Naive thymus-derived CD8-positive, alpha-beta T cell (primary cell): ENCODE measurements around the gene RARB. TPM values are rescaled to one million over a fixed set of nuclear protein-coding genes. Genes with fewer than 3 reads are reported as not detected.

Experiments
- ATAC-seq, 2 donors: fragments of 150-1000 bp; cut with Tn5 transposase in 1 of 2; sonication (Bioruptor Pico), chemical (Tn5 transposase) in 1 of 2; 1 replicate in 1 of 2; 2 replicates in 1 of 2; pipeline ENCODE4 v1.10.0; 2021; ENCODE audit warnings: mild to moderate bottlenecking in 2 of 2, moderate library complexity in 2 of 2
- POLR2A ChIA-PET: fragments of 350-600 bp; sonication (Branson Sonifier 250); formaldehyde crosslinking; loops from one replicate; lab custom pipeline; 2021; ENCODE audit warnings: antibody characterized with exemption; lab: Charles Lee
- DNase-seq, 10 donors: peaks; one replicate each; pipeline versions ENCODE4 v3.0.0 to v3.0.0-alpha.2; 2020 to 2022
- H3K27ac Mint-ChIP-seq, 10 donors: one replicate each; pipeline ENCODE4 v1.8.0; 2020 to 2022; ENCODE audit warnings: mild to moderate bottlenecking in 10 of 10, mixed read lengths in 10 of 10, moderate library complexity in 4 of 10, inconsistent platforms in 1 of 10
- H3K27me3 Mint-ChIP-seq, 5 donors: one replicate each; pipeline ENCODE4 v1.8.0; 2021 to 2022; ENCODE audit warnings: mixed read lengths in 5 of 5
- H3K36me3 Mint-ChIP-seq, 3 donors: one replicate each; pipeline ENCODE4 v1.8.0; 2020 to 2022; ENCODE audit warnings: mixed read lengths in 3 of 3, mild to moderate bottlenecking in 2 of 3, inconsistent platforms in 1 of 3
- H3K4me1 Mint-ChIP-seq, 4 donors: one replicate each; pipeline ENCODE4 v1.8.0; 2021 to 2022; ENCODE audit warnings: mixed read lengths in 4 of 4
- H3K4me3 Mint-ChIP-seq, 10 donors: one replicate each; pipeline ENCODE4 v1.8.0; 2020 to 2022; ENCODE audit warnings: mild to moderate bottlenecking in 10 of 10, mixed read lengths in 10 of 10, moderate library complexity in 6 of 10, inconsistent platforms in 1 of 10
- H3K9me3 Mint-ChIP-seq, 9 donors: one replicate each; pipeline ENCODE4 v1.8.0; 2020 to 2022; ENCODE audit warnings: mixed read lengths in 9 of 9, mild to moderate bottlenecking in 3 of 9, inconsistent platforms in 1 of 9, moderate library complexity in 1 of 9
- polyA plus RNA-seq, 3 donors: library from polyadenylated mRNA; unstranded; fragments of 300-500 nt; fragmentation: Illumina TruSeq; gene quantifications; one replicate each; pipeline ENCODE4 v1.2.3, GENCODE V29; 2021
- total RNA-seq, 8 experiments: library from RNA in 2 of 8; stranded (reverse) in 2 of 8; gene quantifications; one replicate each; pipeline ENCODE4 v1.2.3 and lab custom pipeline; 2021 to 2026

RARB gene
- total and polyA plus RNA-seq, 5 experiments from 2014 or later: 0.09 TPM; not detected in 4

DNA sequence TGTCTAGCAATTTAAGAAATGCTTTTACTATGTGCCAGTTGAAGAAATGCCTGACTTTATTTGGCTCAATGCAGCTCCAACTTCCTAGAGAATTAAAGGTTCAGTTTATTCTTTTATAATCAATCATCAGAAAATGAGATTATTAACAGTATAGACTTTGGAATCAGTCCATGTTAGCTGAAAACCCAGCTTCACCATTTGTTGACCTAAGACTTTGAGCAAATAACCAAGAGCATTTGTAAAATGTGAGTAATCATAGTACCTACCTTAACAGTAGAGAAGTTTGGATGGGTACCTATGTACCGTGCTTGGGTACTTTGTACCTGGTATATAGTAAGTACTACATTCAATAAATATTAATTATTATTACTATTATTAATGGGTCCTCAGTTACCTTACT, 105.9 kb downstream of the RARB start:
- H3K27me3 Mint-ChIP-seq: peaks cover 0 to 4% (median 2%) of the 10 kb centered on the region in 5 donors

GRCh38 chr3:25536521-25537391, 108.7 kb downstream of the RARB start:
- Mint-ChIP-seq H3K36me3 (peaks cover 0 to 8% (median 0%) of the 10 kb centered on the region in 3 donors), H3K4me1 (no peaks in the 10 kb centered on the region), H3K4me3 (no peak overlapping the region), H3K9me3 (peaks cover 0 to 11% (median 7%) of the 10 kb centered on the region in 9 donors), H3K27me3 (peaks cover 0 to 8% (median 2%) of the 10 kb centered on the region in 5 donors), H3K27ac (no peak overlapping the region)
- no peak for DNase-seq
- POLR2A ChIA-PET: no interaction called here
- no peak for ATAC-seq

More for the DNA sequence above, 105.9 kb downstream of the RARB start:
- Mint-ChIP-seq H3K9me3 (peaks cover 5 to 28% (median 12%) of the 10 kb centered on the region in 9 donors), H3K36me3 (peaks cover 0 to 8% (median 3%) of the 10 kb centered on the region in 3 donors), H3K4me3 (no peak overlapping the region), H3K27ac (no peak overlapping the region), H3K4me1 (no peaks in the 10 kb centered on the region)
- DNase-seq: no peak
- POLR2A ChIA-PET: no interaction called here
- ATAC-seq: no peak

- no peak overlapping the region for H3K27ac Mint-ChIP-seq
- DNase-seq: no peak
- peaks cover 0 to 3% (median 2%) of the 10 kb centered on the region in 9 donors for H3K9me3 Mint-ChIP-seq
- peaks cover 0 to 8% (median 2%) of the 10 kb centered on the region in 5 donors for H3K27me3 Mint-ChIP-seq
- POLR2A ChIA-PET: no interaction called here
- no peaks in the 10 kb centered on the region for H3K4me1 Mint-ChIP-seq
- H3K4me3 Mint-ChIP-seq: no peak overlapping the region
- peaks cover 0 to 3% (median 0%) of the 10 kb centered on the region in 3 donors for H3K36me3 Mint-ChIP-seq
- no peak for ATAC-seq
These were observed 109.5 kb downstream of the RARB start for GRCh38 chr3:25537516-25537915.

DNA sequence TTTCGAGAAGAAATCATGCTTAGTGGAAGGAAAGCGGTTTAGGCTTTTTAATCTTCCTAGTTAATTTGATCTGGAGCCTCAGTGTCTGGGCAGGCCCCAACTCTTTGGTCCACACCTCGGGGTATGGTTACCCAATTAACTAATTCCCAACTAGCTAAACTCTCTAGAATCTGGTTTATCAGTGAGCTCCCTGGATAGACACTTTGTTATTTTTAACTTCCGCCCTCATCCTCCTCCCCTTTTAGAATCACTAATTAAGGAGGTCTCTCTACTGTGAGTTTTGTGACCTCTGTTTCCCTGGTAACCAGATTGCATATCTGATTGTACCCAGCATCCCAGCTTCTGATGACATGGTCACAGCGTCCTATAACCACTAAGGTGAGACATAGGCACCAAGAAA, 112.2 kb downstream of the RARB start:
- H3K27ac Mint-ChIP-seq: no peak overlapping the region
- ATAC-seq: no peak
- peaks cover 1 to 11% (median 2%) of the 10 kb centered on the region in 5 donors for H3K27me3 Mint-ChIP-seq
- no peaks in the 10 kb centered on the region for H3K4me1 Mint-ChIP-seq
- POLR2A ChIA-PET: no interaction called here
- H3K4me3 Mint-ChIP-seq: no peak overlapping the region
- DNase-seq: no peak
- no peaks in the 10 kb centered on the region for H3K9me3 Mint-ChIP-seq
- no peaks in the 10 kb centered on the region for H3K36me3 Mint-ChIP-seq

DNA sequence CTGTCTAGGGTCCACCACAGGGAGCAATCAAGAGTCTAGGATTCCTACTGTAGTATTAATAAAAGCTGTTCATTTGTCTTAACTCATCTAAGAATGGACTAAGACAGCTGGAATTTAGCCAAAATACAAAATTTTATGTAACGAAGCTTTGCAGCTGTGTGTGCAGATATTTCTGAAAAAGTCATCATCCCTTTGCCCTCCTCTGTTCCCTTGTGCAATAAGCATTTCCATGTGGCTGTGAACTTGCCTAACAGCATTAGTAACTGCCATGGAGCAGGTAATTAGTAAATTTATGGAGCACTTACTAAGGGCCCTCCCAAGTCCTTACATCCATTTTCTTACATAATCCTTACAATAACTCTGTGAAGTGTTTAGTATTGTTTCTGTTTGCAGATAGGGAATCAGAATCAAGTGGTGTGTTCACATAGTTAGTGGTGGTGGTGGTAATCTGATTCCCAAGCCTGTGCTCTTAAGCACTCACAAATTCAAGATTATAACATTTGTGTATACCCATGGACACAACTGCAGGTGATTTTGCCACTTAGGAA, 114.5 kb downstream of the RARB start:
- Mint-ChIP-seq H3K27me3 (peaks cover 0 to 11% (median 8%) of the 10 kb centered on the region in 5 donors), H3K4me3 (no peak overlapping the region), H3K9me3 (no peaks in the 10 kb centered on the region), H3K27ac (no peak overlapping the region), H3K4me1 (peaks cover 0 to 2% (median 0%) of the 10 kb centered on the region in 4 donors), H3K36me3 (no peaks in the 10 kb centered on the region)
- POLR2A ChIA-PET: no interaction called here
- ATAC-seq (no peak), DNase-seq (no peak)

DNA sequence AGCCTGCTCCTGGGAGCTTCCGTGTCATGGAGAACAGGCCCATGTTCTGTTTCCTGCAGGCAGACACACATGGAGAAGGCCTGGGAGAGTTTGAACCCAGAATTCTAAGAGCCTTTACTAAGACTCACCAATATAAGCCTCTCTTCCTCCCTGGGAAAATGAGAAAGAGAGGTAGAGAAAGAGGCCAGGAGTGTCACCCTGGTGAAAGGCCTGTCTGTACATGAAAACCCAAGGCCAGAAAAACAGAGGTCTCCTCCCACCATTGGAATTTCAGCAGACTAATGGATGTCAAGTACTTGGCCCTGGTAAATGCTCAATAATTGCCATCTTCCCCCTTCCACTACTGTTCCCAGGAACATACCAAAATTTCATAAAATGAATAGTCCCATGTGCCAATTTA, 119.0 kb downstream of the RARB start:
- no peak overlapping the region for H3K27ac Mint-ChIP-seq
- H3K9me3 Mint-ChIP-seq: no peaks in the 10 kb centered on the region
- no peak for DNase-seq
- H3K36me3 Mint-ChIP-seq: no peaks in the 10 kb centered on the region
- no peak overlapping the region for H3K4me3 Mint-ChIP-seq
- H3K4me1 Mint-ChIP-seq: peaks cover 0 to 2% (median 0%) of the 10 kb centered on the region in 4 donors
- POLR2A ChIA-PET: no interaction called here
- ATAC-seq: no peak
- peaks cover 0 to 11% (median 8%) of the 10 kb centered on the region in 5 donors for H3K27me3 Mint-ChIP-seq

DNA sequence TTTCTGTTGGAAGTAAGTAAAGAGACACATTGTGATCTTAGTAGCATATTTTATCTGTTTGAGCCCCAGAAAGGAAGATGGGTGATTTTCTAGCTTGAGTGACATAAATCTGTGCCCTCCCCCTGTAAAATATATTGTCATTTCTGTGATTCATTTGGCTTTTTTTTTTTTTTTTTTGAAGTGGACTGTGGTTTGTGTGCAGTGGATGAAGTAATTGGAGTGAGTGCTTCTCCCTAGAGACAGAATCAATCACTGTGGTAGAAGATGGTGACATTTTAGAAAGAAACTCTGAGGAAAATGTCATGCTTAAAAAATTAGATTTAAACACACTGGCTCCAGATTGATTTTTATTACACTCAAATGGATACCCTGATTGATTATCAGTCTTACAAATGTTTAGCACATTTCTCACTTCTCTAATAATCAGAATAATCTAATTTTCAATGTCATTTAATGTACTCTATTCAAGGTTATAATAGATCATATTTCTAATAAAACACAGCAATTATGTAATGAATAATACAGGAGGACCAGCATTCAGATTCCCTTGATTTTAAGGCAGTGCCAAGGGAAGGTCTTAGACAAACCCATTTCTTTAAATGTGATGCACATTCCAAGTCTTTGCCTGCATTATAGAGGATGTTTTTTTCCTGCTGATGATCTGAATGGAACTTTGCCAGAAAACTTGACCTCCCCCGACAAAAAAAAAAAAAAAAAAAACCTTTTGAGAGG, 120.0 kb downstream of the RARB start:
- ATAC-seq (no peak), DNase-seq (no peak)
- Mint-ChIP-seq H3K4me1 (peaks cover 0 to 2% (median 0%) of the 10 kb centered on the region in 4 donors), H3K36me3 (no peaks in the 10 kb centered on the region), H3K27ac (no peak overlapping the region), H3K27me3 (peaks cover 0 to 11% (median 6%) of the 10 kb centered on the region in 5 donors), H3K4me3 (no peak overlapping the region), H3K9me3 (no peaks in the 10 kb centered on the region)
- POLR2A ChIA-PET: no interaction called here

GRCh38 chr3:25548836-25549235, 120.8 kb downstream of the RARB start:
- Mint-ChIP-seq H3K4me1 (peaks cover 0 to 2% (median 0%) of the 10 kb centered on the region in 4 donors), H3K36me3 (no peaks in the 10 kb centered on the region), H3K27me3 (peaks cover 0 to 11% (median 7%) of the 10 kb centered on the region in 5 donors), H3K4me3 (no peak overlapping the region), H3K27ac (no peak overlapping the region), H3K9me3 (no peaks in the 10 kb centered on the region)
- DNase-seq (no peak), ATAC-seq (no peak)
- POLR2A ChIA-PET: no interaction called here

GRCh38 chr3:25552251-25552650, 124.2 kb downstream of the RARB start:
- Mint-ChIP-seq H3K4me3 (no peak overlapping the region), H3K27me3 (peaks cover 0 to 6% (median 2%) of the 10 kb centered on the region in 5 donors), H3K9me3 (no peaks in the 10 kb centered on the region), H3K4me1 (no peaks in the 10 kb centered on the region), H3K27ac (no peak overlapping the region), H3K36me3 (no peaks in the 10 kb centered on the region)
- no peak for DNase-seq
- POLR2A ChIA-PET: no interaction called here
- no peak for ATAC-seq

- DNase-seq (no peak), ATAC-seq (no peak)
- no peaks in the 10 kb centered on the region for H3K4me1 Mint-ChIP-seq
- H3K9me3 Mint-ChIP-seq: no peaks in the 10 kb centered on the region
- no peak overlapping the region for H3K4me3 Mint-ChIP-seq
- peaks cover 0 to 6% (median 2%) of the 10 kb centered on the region in 5 donors for H3K27me3 Mint-ChIP-seq
- H3K36me3 Mint-ChIP-seq: no peaks in the 10 kb centered on the region
- no peak overlapping the region for H3K27ac Mint-ChIP-seq
- POLR2A ChIA-PET: no interaction called here
These were observed 126.3 kb downstream of the RARB start for GRCh38 chr3:25554376-25554775.

- Mint-ChIP-seq H3K27me3 (peaks cover 0 to 6% (median 2%) of the 10 kb centered on the region in 5 donors), H3K4me3 (no peak overlapping the region), H3K36me3 (no peaks in the 10 kb centered on the region), H3K9me3 (no peaks in the 10 kb centered on the region), H3K4me1 (no peaks in the 10 kb centered on the region), H3K27ac (no peak overlapping the region)
- DNase-seq (no peak), ATAC-seq (no peak)
- POLR2A ChIA-PET: no interaction called here
These were observed 127.8 kb downstream of the RARB start for GRCh38 chr3:25555695-25556437.

GRCh38 chr3:25556447-25556846, 128.4 kb downstream of the RARB start:
- H3K27ac Mint-ChIP-seq: no peak overlapping the region
- H3K9me3 Mint-ChIP-seq: no peaks in the 10 kb centered on the region
- POLR2A ChIA-PET: no interaction called here
- H3K4me3 Mint-ChIP-seq: no peak overlapping the region
- H3K4me1 Mint-ChIP-seq: no peaks in the 10 kb centered on the region
- peaks cover 0 to 4% (median 2%) of the 10 kb centered on the region in 5 donors for H3K27me3 Mint-ChIP-seq
- no peak for ATAC-seq
- DNase-seq: no peak
- H3K36me3 Mint-ChIP-seq: no peaks in the 10 kb centered on the region
